ENCODE measurements around the gene CDRT15. TPM values are rescaled to one million over a fixed set of nuclear protein-coding genes. Genes with fewer than 3 reads are reported as not detected.
"Not testable (repeated sequence)": the region's sequence is repeated elsewhere in the genome, so short reads cannot be mapped to it uniquely, and the experiment has no call there.

Gene CDRT15
- total and polyA plus RNA-seq, 8 donors: 0.83 to 1.6 (median 1.0) TPM; not detected in 2

DNA sequence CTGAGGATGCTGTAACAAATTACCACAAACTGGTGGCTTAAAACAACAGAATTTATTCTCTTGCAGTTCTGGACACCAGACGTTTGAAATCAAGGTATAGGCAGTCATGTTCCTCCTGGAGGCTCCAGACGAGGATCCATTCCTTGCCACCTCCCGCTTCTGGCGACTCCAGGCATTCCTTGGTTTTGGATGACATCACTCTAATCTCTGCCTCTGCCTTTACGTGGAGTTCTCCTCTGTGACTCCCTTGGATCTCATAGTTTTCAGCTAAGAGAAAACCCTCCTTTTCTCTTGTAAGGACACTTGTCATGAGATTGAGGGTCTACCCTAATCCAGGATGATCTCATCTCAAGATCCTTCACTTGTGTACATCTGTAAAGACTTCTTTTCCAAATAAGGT lies 32.8 kb upstream of the CDRT15 start:
- Histone ChIP-seq H3K27ac (no peak overlapping the region), H3K4me3 (no peak overlapping the region), H3K9me3 (no peaks in the 10 kb centered on the region), H3K4me1 (no peaks in the 10 kb centered on the region), H3K36me3 (no peaks in the 10 kb centered on the region), H3K27me3 (no peaks in the 10 kb centered on the region)
- TF ChIP-seq, protein P1, sequence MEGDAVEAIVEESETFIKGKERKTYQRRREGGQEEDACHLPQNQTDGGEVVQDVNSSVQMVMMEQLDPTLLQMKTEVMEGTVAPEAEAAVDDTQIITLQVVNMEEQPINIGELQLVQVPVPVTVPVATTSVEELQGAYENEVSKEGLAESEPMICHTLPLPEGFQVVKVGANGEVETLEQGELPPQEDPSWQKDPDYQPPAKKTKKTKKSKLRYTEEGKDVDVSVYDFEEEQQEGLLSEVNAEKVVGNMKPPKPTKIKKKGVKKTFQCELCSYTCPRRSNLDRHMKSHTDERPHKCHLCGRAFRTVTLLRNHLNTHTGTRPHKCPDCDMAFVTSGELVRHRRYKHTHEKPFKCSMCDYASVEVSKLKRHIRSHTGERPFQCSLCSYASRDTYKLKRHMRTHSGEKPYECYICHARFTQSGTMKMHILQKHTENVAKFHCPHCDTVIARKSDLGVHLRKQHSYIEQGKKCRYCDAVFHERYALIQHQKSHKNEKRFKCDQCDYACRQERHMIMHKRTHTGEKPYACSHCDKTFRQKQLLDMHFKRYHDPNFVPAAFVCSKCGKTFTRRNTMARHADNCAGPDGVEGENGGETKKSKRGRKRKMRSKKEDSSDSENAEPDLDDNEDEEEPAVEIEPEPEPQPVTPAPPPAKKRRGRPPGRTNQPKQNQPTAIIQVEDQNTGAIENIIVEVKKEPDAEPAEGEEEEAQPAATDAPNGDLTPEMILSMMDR (IDR thresholded peaks at IDR 0.05): no peak
- intact Hi-C loops (cut with DNase I): no loop called here
- ATAC-seq: no peak
- DNase-seq: no peak

DNA sequence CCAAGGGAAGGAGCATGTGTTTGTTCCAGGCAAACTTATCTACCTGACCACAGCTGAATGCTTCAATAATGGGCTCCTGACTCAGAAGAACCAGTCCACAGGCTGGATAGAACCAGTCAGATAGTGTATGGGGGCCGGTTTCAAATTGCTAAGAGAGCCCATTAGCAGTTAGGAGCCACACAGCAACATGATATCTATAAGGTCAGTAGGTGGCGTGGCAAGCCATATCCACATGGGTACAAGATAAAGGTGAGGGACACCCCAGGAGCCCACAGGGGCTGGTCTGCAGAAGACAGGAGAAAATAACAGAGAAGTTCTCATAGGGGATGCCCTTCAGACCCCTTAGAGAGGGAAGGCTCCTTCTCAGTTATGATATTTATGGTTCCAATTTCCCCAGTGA lies 31.6 kb upstream of the CDRT15 start:
- intact Hi-C loops (cut with DNase I): no loop called here
- Histone ChIP-seq H3K27ac (no peak overlapping the region), H3K27me3 (no peaks in the 10 kb centered on the region), H3K4me1 (no peaks in the 10 kb centered on the region), H3K36me3 (no peaks in the 10 kb centered on the region), H3K9me3 (no peaks in the 10 kb centered on the region), H3K4me3 (no peak overlapping the region)
- no peak for ATAC-seq
- no peak for DNase-seq
- TF ChIP-seq, protein P1 (IDR thresholded peaks at IDR 0.05): no peak

DNA sequence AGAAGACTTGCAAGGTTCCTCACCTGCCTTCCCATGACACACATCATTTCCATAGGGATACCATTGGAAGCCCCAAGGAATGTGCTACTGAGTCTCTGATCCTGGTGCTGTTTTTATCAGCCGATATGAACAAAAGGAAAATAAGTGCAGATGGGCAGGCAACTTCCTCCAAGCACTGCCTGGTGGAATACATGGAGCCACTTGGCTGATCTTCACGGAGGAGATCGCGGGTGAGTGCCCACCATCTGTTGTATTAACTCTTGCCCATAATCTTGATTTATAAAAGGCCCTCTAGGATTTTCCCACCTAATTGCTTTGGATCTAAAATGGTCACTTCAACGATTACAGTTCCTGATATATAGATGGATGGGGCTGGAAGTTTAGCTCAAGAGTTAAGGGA lies 24.7 kb upstream of the CDRT15 start:
- intact Hi-C loops (cut with DNase I): no loop called here
- Histone ChIP-seq H3K27me3 (no peaks in the 10 kb centered on the region), H3K4me1 (no peaks in the 10 kb centered on the region), H3K36me3 (no peaks in the 10 kb centered on the region), H3K27ac (no peak overlapping the region), H3K9me3 (peaks cover 0 to 8% of the 10 kb centered on the region in 2 donors), H3K4me3 (no peak overlapping the region)
- DNase-seq (no peak), ATAC-seq (no peak)
- TF ChIP-seq, protein P1 (IDR thresholded peaks at IDR 0.05): no peak

DNA sequence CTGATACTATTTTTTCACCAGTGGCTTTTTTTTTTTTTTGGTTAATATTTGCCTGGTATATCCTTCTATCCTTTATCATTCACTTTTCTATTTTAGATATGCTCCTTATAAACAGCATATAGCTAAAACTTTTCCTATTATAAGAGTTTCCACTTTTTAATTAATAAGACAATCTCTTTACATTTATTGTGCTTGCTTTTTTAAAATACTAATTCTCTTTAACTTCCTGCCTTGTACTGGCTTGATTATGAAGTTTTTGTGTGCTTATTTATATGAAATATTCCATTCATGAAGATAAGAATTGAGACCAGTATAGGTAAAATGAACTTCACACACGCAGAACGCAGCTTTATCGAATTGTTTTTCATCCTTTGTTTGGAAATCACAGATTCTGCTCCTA lies 9.0 kb upstream of the CDRT15 start:
- Histone ChIP-seq H3K4me3 (no peak overlapping the region), H3K36me3 (no peaks in the 10 kb centered on the region), H3K27me3 (no peaks in the 10 kb centered on the region), H3K4me1 (no peaks in the 10 kb centered on the region), H3K27ac (no peak overlapping the region), H3K9me3 (no peaks in the 10 kb centered on the region)
- intact Hi-C loops (cut with DNase I): no loop called here
- no peak for ATAC-seq
- DNase-seq: no peak
- TF ChIP-seq, protein P1 (IDR thresholded peaks at IDR 0.05): no peak

DNA sequence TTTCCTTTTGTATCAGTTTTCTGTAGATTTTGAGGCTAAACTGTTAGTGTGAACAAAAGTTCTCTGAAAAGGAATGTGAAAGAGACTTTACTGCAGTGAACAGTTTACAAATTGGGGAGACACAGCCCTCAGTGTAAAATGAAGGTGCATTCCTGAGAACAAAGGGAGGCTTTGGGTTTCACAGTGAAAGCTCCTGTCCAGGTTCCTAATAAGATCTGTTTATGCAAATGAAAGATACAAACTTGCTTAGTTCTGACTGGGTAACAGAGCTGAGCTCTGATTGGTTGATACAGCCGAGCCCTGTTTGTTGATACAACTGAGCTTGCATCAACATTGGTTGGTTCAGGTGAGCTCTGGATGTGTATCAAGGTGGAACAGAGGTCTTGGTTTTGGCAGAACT lies 8.3 kb upstream of the CDRT15 start:
- no peak overlapping the region for H3K27ac ChIP-seq
- no peak for DNase-seq

DNA sequence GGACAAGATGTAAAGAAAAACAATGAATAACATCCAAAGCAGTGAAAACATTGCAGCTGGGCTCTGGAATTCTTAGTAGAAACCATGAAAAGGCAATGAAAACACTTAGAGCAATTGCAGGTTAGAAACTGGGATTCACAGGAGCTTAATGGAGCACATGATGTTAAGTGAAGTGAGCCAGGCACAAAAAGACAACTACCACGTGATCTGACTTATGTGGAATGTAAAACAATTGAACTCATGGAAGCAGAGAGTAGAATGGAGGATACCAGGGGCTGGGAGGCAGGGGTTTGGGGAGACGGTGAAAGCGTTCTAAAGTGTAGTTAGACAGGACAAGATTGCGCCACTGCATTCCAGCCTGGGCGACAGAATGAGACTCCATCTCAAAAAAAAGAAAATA lies 2.6 kb upstream of the CDRT15 start:
- H3K4me3 ChIP-seq; H3K9me3 ChIP-seq; DNase-seq; H3K4me1 ChIP-seq; H3K36me3 ChIP-seq; H3K27ac ChIP-seq; H3K27me3 ChIP-seq; ATAC-seq; intact Hi-C loops (cut with DNase I): not testable (repeated sequence)

More for the DNA sequence above, 8.3 kb upstream of the CDRT15 start:
- H3K9me3 ChIP-seq: no peaks in the 10 kb centered on the region
- H3K4me1 ChIP-seq: no peaks in the 10 kb centered on the region
- ATAC-seq: no peak
- TF ChIP-seq, protein P1 (IDR thresholded peaks at IDR 0.05): no peak
- H3K36me3 ChIP-seq: no peaks in the 10 kb centered on the region
- intact Hi-C loops (cut with DNase I): no loop called here
- H3K4me3 ChIP-seq: no peak overlapping the region
- no peaks in the 10 kb centered on the region for H3K27me3 ChIP-seq

DNA sequence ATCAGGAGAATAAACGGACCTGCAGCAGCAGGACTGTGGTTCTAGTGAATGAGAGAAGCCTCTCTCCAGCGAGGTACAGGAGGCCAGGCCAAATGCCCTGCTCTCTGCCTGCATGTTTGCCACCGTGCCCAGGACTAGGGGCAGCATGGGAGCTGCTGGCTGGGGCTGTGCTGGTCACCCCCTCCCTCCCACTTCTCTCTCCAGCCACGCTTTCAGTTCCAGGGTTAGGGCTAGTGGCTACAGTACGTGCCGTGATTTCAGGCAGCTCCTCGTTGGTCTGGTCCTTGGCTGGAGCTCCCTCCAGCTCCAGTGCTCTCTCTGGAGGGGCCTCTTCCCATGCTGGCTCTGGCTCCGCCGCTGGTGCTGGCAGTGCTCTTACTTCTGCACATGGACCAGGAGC lies 630 bp downstream of the CDRT15 start:
- H3K4me3 ChIP-seq; ATAC-seq; H3K27ac ChIP-seq; H3K4me1 ChIP-seq; H3K27me3 ChIP-seq; H3K36me3 ChIP-seq; intact Hi-C loops (cut with DNase I); H3K9me3 ChIP-seq; DNase-seq: not testable (repeated sequence)

DNA sequence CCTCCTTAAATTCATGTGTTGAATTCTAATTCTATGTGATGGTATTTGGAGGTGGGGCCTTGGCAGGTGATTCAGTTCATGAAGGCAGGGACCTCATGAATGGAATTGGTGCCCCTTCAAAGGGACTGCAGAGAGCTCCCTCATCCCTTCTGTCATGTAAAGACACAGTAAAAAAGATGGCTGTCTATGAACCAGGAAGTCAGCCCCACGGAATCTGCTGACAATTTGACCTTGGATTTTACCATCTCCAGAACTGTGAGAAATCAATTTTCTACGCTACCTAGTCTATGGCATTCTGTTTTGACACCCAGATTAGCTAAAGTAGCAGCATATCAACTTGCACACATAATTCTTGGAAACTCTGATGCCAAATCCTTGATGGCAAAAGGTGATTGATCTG lies 1.6 kb downstream of the CDRT15 start:
- intact Hi-C loops (cut with DNase I); H3K27ac ChIP-seq; H3K36me3 ChIP-seq; H3K4me3 ChIP-seq; H3K27me3 ChIP-seq; H3K9me3 ChIP-seq; ATAC-seq; H3K4me1 ChIP-seq; DNase-seq: not testable (repeated sequence)

DNA sequence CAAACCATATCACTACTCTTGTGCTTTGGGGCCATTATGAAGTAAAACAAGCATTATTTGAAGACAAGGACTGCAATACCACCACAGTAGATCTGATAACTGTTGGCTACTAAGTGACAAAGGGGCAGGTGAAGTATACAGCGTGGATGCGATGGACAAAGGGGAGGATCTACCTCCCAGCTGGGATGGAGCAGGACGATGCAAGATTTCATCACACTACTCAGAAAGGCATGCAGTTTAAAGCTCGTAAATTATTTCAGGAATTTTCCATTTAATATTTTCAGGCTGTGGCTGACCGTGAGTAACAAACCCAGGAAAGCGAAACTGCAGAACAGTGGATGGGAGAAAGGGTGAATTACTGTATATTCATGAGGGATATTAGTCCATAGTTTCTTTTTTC lies 5.5 kb downstream of the CDRT15 start:
- peak; percentile 22 for ATAC-seq
- H3K27ac ChIP-seq; H3K36me3 ChIP-seq; H3K9me3 ChIP-seq; H3K4me1 ChIP-seq; DNase-seq; H3K27me3 ChIP-seq; intact Hi-C loops (cut with DNase I); H3K4me3 ChIP-seq: not testable (repeated sequence)

Data from left lung (tissue), 10 donors.